Left ventricle myocardium superior (tissue), 1 donor: ENCODE measurements around the gene LAMB1. TPM values are rescaled to one million over a fixed set of nuclear protein-coding genes. Genes with fewer than 3 reads are reported as not detected.
A peak's percentile ranks its signal among the peaks of the same experiment; 100 is the strongest.
"Not testable (repeated sequence)": the region's sequence is repeated elsewhere in the genome, so short reads cannot be mapped to it uniquely, and the experiment has no call there.

ENCODE experiments used
- ATAC-seq: fragments of 200-7000 bp; cut with Tn5 transposase; one replicate; pipeline ENCODE4 v1.9.1; 2020; ENCODE audit warnings: mild to moderate bottlenecking, moderate library complexity
- DNase-seq: peaks from one replicate; pipeline ENCODE4 v3.0.0-alpha.2; 2020
- intact Hi-C: fragments of 100-400 bp; cut with micrococcal nuclease; formaldehyde crosslinking; loops from one replicate; pipeline ENCODE4 v1.11.0; 2022
- long read RNA-seq: library from polyadenylated mRNA; unstranded; transcript quantifications from one replicate; pipeline ENCODE4 v2.0.0, GENCODE V29; 2021
- total RNA-seq: library from RNA; stranded (reverse); fragmentation: NEBNext Ultra II Directional; extraction: Animal tissue kit (Norgen Biotek cat#: 25700); gene quantifications from one replicate; pipeline ENCODE4 v1.2.1, GENCODE V29; 2021
- donor health status: DM: no; HTN: yes; CAD: no; lungs with severe emphysema.

LAMB1 gene
- total RNA-seq, result 56.1 TPM
- long read RNA-seq, full-length matches to known transcripts, result 22 of 60 reads
- long read RNA-seq, partial matches to known transcripts, result 33 of 60 reads
- long read RNA-seq, other reads (novel, unspliced or antisense), result 5 of 60 reads

DNA sequence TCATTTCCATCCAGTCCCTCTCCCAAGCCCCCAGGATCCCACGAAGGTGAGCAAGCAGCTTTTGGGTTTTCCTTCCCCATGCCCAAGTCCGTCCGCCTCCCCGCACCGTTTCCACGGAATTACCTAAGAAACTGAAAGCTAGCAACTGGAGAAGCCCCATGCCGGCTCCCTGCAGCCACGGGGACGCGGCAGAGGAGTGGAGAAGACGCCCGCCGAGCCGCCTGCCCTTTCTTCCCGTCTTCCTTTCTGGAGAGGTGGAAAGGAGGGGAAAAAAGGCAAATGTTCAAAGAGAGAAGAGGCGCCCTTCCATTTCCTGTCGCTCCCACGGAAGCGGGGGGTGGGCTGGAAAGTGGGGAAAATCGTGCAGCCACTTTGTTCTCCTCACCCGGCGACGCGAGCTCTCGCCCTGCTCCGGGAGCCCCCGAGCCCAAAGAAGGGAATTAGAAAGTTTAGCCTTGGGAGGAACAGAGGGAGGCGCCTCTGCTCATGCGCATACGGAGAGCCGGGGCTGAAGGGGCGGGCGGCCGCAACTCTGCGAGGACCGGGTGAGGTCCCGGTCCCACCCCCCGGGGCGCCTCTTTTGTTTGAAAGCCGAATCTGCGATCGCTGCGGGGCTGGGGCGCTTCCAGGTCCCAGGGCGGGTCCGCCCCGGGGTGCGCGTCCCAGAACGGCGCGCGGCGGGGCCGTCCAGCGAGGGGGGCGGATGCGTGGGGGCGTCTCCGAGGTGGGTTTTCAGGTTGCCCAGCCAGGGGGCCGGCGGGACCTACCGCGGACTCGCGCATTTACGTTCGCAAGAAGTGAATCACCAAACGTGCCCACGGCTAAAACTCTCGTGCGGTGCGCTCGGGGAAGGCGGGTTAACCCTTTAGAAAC is at the start of gene LAMB1:
TSS of gene LAMB1 (minus strand) at position 436 of the 873 bp plus-strand sequence. CDS start at position 160, 276 bp downstream.
- DNase-seq, result peak; percentile 90
- ATAC-seq, result peak; percentile 88
- intact Hi-C loops, result loop anchor here (10.0 kb wide), 2 partner anchors 48 to 142 kb away; no protein-coding TSS in a partner anchor

DNA sequence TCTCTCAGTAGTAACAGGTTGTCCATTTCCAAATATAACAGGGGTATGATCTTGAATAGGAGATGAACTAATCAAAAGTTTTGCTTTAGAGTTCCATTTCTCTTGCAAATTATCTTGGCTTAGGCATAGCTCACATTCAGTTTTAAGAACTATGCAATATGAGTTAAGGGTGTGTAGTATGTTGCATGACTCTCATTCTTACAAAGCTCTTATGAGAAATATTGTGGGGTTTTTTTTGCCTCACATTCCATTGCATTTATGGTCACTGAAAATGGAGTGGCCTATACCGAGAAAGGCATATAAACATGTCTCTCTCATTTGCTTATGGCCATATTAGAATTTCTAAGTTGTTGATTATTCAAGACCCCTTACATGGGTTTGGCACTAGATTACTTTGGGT is 48.5 kb upstream of the LAMB1 start:
- ATAC-seq (no peak), DNase-seq (no peak)
- intact Hi-C loops, result loop anchor here (10.0 kb wide), 1 partner anchor 93 kb away; no protein-coding TSS in a partner anchor

DNA sequence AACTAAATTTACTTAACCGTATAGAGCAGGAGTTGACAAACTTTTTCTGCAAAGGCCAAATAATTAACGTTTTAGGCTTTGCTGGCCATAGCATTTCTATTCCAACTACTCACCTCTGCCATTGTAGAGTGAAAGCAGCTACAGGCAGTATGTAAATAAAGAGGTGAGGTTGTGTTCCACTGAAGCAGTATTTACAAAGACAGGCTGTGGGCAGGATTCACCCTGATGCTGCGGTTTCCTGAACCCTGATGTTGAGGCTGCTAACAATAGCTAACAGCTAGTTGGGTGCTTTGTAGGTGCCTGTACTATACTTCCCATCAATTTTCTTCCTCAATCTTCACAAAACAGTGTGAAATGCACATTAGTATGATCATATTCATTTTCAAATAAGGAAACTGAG is 47.0 kb upstream of the LAMB1 start:
- ATAC-seq (no peak), DNase-seq (no peak)
- intact Hi-C loops, result loop anchor here (10.0 kb wide), 1 partner anchor 95 kb away; no protein-coding TSS in a partner anchor

DNA sequence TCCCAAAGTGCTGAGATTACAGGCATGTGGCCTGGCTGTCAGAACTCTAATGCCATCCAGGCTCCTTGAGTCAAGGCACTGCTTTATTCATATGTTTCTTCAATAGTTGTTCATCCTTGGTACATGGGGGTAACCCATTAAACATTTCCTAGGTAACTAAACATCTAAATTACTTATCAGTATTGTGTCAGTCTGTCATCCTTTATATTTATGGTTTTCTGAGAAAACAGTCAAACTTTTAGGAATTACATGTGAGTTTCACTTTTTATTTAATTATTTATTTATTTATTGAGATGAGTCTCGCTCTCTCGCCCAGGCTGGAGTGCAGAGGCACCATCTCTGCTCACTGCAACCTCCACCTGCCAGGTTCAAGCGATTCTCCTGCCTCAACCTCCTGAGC is 45.5 kb upstream of the LAMB1 start:
- ATAC-seq (no peak), DNase-seq (no peak)
- intact Hi-C loops, result no loop called here

DNA sequence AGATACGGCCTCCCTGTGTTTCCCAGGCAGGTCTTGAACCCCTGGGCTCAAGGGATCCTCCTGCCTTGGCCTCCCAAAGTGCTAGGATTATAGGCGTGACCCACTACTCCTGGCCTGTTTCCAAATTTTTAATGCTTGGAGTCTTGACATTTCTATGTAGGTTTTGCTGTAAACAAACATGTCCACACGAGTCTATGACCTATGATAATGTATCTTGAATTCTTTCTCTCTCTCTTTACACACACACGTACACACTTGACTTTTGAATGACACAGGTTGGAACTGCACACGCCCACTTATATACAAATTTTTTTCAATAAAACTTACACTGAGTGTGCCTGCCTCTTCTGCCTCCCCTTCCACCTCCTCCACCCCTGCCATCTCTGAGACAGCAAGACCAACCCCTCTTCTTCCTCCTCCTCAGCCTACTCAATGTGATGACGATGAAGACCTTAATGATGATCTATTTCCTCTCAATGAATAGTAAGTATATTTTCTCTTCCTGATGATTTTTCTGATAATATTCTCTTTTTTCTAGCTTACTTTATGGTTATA is 44.1 kb upstream of the LAMB1 start:
- DNase-seq (no peak), ATAC-seq (no peak)
- intact Hi-C loops, result no loop called here

DNA sequence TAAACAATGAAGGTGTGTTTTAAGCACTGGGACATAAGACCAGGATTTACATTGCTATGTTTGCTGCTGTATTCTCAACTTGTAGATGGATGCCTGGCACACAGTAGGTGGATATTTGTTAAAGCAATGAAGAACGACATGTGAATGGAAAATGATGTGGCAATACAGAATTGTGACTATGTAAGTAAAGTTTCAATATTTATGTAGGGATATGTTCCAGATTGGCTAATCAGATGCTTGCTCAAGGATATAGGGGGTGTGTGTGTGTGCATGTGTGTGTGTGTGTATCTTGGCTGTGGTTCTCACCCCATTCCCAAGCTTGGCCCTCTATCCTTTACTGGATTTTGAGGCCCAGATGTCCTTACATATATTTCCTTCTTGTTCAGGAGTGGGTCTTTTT is 42.7 kb upstream of the LAMB1 start:
- ATAC-seq, result peak; percentile 22
- intact Hi-C loops, result no loop called here
- DNase-seq, result no peak

DNA sequence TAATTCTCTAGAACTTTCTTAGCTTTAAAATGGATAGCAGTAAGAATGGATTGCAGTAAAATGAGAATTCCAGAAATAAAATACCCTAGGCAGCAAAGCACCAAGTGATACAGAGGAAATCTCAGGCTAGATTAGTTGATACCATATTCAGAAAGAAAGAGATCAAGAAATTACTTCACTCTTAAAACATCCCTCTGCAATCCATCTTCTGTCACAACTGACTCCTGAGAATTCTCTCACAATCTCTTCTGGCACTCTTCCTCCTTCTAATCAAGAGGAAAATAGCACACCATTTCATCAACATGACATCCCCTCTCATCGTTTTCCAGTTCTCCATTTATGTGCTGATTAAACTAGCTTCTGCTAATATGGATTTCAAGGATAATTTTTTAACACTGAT is 42.2 kb upstream of the LAMB1 start:
- ATAC-seq, result peak; percentile 82
- no peak for DNase-seq
- intact Hi-C loops, result no loop called here

DNA sequence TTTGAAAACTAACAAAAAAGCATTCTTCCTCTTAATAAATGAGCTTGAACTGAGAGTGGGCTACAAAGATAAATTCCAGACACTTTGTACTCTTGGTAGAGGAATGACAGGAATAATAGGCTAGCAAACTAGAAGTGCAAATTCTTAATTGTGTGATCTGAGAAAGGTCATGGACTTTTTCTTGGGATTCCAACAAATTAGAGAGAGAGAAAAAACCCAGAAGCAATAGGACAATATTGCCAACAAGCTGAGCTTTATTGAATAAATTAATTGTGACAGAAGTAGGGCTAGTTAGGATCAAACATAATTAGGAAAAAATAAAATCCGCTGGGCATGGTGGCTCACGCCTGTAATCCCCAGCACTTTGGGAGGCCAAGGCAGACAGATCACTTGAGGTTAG is 41.4 kb upstream of the LAMB1 start:
- DNase-seq (no peak), ATAC-seq (no peak)
- intact Hi-C loops, result no loop called here

DNA sequence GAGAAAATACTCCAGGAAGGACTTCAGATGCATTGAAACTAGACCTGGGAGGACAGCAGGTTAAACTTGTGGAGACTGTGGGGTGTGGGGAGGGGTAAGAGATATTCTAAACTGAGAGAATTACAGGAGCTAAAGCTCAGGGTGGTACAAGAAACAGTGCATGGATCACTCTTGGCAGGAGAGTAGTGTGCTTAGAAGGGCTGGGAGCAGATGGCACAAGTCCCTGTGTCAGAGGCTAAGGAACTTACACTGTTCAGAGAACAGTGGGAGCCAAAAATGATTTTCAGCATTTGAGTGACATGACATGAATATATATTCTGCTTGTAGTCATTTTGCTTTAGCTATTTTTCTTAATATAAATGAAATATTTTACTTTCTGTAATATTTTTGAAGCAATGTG is 36.0 kb upstream of the LAMB1 start:
- DNase-seq (no peak), ATAC-seq (no peak)
- intact Hi-C loops, result no loop called here

DNA sequence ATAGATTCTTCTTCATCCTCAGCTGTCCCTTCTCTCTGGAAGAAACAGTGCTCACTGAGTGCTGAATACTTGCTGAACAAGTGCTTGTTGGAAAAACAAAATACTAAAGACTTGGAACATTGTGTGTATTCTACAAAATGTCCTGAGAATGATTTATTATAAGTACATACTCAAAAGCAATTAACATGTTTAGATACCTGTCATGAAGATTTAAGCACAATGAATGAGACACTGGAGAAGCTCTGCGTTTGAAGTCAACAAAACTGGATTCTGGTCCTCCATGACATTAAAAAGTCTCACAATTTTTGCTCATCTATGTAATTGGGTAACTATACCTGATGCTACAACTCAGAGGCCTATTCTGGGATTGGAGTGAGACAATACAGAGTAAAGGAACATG is 34.8 kb upstream of the LAMB1 start:
- no peak for DNase-seq
- intact Hi-C loops, result no loop called here
- no peak for ATAC-seq

DNA sequence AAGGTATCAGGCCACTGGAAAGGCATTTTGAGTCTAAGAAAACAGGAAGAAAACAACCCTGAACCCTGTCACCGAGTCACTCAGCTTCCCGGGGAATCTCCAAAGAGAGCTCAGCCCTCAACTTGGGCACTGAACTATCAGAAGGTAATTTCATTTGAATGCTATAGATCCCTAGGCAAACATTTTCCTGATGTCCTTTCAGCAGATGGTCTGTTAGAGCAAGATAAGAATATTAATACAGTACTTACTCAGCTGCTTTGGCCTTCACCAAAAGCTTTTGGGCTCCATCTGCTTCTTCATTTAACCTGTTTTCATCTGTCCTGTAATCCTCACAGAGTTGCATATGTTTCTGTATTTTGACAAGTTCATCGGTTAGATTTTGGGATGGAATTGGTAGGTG is 34.2 kb upstream of the LAMB1 start:
- intact Hi-C loops, result no loop called here

DNA sequence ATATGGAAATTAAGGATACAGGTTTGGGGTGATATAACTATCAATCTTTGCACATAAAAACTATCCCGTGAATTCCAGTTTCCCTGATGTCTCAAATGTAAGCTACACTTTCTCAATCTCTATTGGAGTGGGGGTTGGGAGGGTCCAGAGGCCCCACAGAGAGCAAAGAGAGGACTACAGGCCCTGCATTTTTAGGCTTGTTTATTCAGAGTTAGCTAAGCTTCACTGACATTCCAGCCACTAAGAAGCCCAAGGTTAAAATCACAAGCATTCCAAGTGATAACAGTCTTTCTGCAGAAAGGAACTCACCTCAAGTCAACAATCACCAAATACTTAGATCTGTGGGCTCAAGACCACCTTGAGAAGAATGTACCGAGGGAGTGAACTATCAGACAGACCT is 31.6 kb upstream of the LAMB1 start:
- ATAC-seq (no peak), DNase-seq (no peak)
- intact Hi-C loops, result no loop called here

More for the DNA sequence above, 34.2 kb upstream of the LAMB1 start:
- ATAC-seq (no peak), DNase-seq (no peak)

DNA sequence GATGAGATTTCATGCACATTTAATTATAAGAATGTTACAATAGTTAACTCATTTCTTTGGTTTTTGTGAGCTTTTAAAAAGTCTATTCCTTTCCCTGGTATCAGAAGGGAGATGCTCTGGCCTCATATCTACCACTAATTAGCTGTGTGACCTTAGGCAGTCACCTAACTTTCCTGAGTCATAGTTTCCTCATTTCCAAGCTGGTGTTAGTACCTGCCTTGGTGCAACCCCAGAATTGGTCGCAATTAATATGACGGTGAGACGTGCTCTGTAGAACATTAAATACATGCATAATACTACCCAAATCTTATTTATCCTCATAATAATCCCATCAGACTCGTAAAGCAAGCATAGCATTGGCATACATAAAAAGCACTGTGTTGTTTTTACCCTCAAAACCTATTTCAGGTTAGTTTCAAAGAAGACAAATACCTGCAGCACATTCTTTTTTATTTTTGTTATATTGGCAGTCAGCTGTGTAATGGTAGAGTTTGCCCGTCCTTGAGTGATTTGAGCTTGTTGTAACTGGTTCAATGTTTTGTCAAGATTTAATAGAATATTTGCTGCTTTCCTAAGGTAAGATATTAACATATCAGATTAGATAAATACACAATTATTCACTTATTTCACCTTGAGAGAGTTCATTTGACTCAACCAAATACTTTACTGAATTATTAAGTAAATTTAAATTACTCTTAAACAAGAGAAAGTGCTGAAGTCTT is 31.0 kb upstream of the LAMB1 start:
- DNase-seq (no peak), ATAC-seq (no peak)
- intact Hi-C loops, result no loop called here

DNA sequence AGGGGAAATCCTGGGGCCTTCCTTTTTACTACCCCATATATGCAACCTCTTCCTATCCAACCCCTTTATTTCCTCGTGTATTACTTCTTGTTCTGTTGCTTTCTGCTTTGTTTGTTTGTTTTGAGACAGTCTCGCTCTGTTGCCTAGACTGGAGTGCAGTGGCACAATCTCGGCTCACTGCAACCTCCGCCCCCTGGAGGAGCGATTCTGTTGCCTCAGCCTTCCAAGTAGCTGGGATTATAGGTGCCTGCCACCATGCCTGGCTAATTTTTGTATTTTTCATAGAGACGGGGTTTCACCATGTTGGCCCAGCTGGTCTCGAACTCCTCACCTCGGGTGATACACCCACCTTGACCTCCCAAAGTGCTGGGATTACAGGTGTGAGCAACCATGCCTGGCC is 30.3 kb upstream of the LAMB1 start:
- ATAC-seq, intact Hi-C loops, DNase-seq: not testable (repeated sequence)

DNA sequence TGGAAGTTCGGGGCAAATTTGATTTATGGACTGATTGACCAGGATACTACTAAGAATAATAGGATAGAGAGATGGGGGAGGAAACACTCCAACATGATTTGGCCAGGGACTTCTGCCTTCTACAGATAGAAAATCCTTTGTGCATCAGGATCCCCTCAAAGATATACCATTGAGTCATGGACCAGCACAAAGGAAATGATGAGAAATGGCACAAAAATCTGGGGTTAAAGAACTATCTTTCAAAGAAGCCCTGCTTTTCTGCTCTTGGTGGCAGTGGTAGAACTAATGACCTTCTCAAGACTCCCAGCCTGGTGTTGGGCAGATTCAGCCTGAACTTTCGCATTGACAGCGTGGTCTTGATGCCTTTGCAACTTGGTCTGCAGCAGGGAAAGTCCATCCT is 27.6 kb upstream of the LAMB1 start:
- DNase-seq (no peak), ATAC-seq (no peak)
- intact Hi-C loops, result no loop called here

DNA sequence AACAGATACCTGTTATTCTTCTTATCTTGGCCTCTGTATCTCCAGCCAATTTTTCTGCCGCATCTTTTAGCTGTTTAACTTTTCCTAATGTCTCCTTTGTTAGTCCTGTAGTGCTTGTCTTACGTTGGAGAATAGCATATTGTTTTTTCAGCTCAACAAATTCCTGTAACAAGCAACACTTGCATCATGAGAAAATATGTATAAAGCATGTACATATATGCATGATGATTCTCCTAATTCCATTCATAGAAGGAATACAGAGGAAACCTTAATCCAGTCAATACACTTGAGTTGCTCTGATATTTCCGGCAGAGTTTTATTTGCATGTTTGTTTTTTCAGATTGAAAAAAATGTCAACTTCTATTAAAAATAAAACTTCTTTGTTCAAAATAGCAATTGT is 26.1 kb upstream of the LAMB1 start:
- intact Hi-C loops, result loop anchor here (10.0 kb wide), 1 partner anchor 46 kb away; no protein-coding TSS in a partner anchor
- ATAC-seq (no peak), DNase-seq (no peak)

DNA sequence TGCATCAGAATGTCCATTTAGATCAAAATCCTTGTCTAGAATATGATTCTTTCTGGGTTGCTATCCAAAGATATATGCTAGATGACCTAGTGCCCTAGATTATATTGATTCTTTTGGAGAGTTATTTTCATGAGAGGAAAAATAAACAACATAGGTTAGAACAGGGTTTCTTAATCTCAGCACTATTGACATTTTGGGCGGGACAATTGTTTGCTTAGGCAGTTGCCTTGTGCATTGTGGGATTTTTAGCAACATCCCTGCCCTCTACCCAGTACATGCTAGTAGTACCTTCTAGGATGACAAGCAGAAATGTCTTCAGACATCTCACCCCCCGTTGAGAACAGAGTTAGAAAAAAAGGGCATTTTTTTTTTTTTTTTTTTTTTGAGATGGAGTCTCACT is 25.1 kb upstream of the LAMB1 start:
- DNase-seq (no peak), ATAC-seq (no peak)
- intact Hi-C loops, result loop anchor here (10.0 kb wide), 1 partner anchor 47 kb away; no protein-coding TSS in a partner anchor

DNA sequence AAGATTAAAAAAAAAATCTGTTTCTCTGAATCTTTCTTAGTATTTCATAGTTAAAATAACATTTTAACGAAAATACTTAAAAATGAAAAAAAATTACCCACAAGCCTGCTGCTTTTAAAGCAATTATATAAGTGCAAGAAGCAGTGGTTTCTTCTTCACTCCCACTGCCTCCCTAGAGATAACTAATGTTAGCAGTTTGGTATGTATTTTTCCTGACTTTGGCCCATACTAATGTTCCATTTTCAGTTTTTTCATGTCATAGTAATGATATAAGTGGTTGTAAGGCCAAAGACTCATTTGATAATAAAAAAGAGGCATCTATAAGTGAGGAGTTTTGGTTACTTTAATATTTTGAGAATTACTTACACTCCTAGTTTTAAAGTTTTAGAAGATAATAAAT is 24.3 kb upstream of the LAMB1 start:
- DNase-seq, result no peak
- intact Hi-C loops, result loop anchor here (10.0 kb wide), 1 partner anchor 48 kb away; no protein-coding TSS in a partner anchor
- no peak for ATAC-seq

DNA sequence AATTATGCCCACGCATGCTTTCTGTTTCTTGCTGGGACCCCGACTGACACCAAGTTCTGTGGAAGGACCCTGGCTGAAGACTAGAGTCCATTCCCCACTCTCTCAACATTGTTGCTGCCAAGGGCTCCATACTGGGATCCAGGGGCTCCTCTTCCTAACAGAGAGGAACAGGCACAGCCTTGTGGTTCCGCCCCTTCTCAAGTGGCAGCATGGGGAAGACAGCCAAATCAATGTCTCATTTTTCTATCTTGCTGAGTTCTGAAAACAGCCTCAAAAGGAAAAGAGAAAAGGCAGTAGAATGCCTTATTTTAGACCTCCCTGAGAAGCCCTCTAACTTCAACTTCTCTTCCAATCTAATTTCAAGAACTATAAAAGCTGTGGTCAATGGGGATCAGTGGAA is 23.7 kb upstream of the LAMB1 start:
- ATAC-seq (no peak), DNase-seq (no peak)
- intact Hi-C loops, result loop anchor here (10.0 kb wide), 1 partner anchor 48 kb away; no protein-coding TSS in a partner anchor

DNA sequence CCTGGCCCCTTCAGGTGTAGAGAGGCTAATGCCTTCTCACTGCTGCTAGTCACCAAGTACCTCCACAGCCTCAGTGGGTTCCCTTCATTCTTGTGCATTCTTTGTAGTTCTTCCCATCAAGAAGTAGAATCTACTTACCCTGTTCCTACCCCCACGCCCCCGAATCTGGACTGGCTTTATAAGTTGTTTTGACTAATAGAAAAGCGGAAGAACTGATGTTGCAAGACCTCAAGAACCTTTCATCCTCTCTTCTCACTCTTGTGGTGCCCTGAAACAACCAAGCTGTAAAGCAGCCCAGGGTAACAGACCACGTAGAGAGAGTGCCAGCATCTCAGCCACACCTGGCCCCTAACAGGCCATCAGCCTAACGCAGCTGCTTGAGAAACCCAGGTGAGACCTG is 23.2 kb upstream of the LAMB1 start:
- ATAC-seq, result no peak
- intact Hi-C loops, result loop anchor here (10.0 kb wide), 1 partner anchor 49 kb away; no protein-coding TSS in a partner anchor
- no peak for DNase-seq
